Rectal smooth muscle tissue (tissue), 1 donor: ENCODE measurements around the gene HSPBP1.

Experiments
- H3K27ac ChIP-seq: one replicate; pipeline ENCODE4 v1.7.0; 2013; ENCODE audit warnings: low read depth, low read length, inconsistent platforms
- H3K27me3 ChIP-seq: one replicate; pipeline ENCODE4 v1.7.0; 2013; ENCODE audit warnings: low read length; ENCODE audit not compliant: control insufficient read depth, insufficient read depth
- H3K36me3 ChIP-seq: one replicate; pipeline ENCODE4 v1.7.0; 2013; ENCODE audit warnings: low read length; ENCODE audit not compliant: control insufficient read depth, insufficient read depth
- H3K4me1 ChIP-seq: one replicate; pipeline ENCODE4 v1.7.0; 2013; ENCODE audit warnings: low read length; ENCODE audit not compliant: control insufficient read depth, insufficient read depth
- H3K4me3 ChIP-seq: one replicate; pipeline ENCODE4 v1.7.0; 2013; ENCODE audit warnings: low read length
- H3K9ac ChIP-seq: one replicate; pipeline ENCODE4 v1.7.0; 2013; ENCODE audit warnings: low read length

The HSPBP1 gene

GRCh38 chr19:55278391-55279135 is 1.3 kb downstream of the HSPBP1 start:
- H3K27me3 ChIP-seq: no peaks in the 10 kb centered on the region
- H3K36me3 ChIP-seq: no peaks in the 10 kb centered on the region
- H3K9ac ChIP-seq: no peak overlapping the region
- H3K4me3 ChIP-seq: peak overlapping the region; percentile 79
- H3K4me1 ChIP-seq: peaks cover 4% of the 10 kb centered on the region
- no peak overlapping the region for H3K27ac ChIP-seq

- Histone ChIP-seq H3K27ac (no peak overlapping the region), H3K4me3 (no peak overlapping the region), H3K27me3 (no peaks in the 10 kb centered on the region), H3K9ac (no peak overlapping the region), H3K4me1 (peaks cover 4% of the 10 kb centered on the region), H3K36me3 (peaks cover 4% of the 10 kb centered on the region)
These were observed 2.4 kb downstream of the HSPBP1 start for GRCh38 chr19:55277494-55277893.

- no peak overlapping the region for H3K9ac ChIP-seq
- H3K4me3 ChIP-seq: no peak overlapping the region
- H3K27me3 ChIP-seq: no peaks in the 10 kb centered on the region
- no peak overlapping the region for H3K27ac ChIP-seq
- H3K36me3 ChIP-seq: peaks cover 7% of the 10 kb centered on the region
- peaks cover 4% of the 10 kb centered on the region for H3K4me1 ChIP-seq
These were observed 3.0 kb downstream of the HSPBP1 start for GRCh38 chr19:55276720-55277430.

GRCh38 chr19:55275851-55276719 is 3.8 kb downstream of the HSPBP1 start:
- H3K27me3 ChIP-seq: no peaks in the 10 kb centered on the region
- H3K4me3 ChIP-seq: no peak overlapping the region
- H3K9ac ChIP-seq: no peak overlapping the region
- peaks cover 7% of the 10 kb centered on the region for H3K36me3 ChIP-seq
- peaks cover 4% of the 10 kb centered on the region for H3K4me1 ChIP-seq
- H3K27ac ChIP-seq: no peak overlapping the region

- H3K36me3 ChIP-seq: peaks cover 7% of the 10 kb centered on the region
- H3K4me1 ChIP-seq: no peaks in the 10 kb centered on the region
- H3K4me3 ChIP-seq: no peak overlapping the region
- no peak overlapping the region for H3K9ac ChIP-seq
- no peak overlapping the region for H3K27ac ChIP-seq
- H3K27me3 ChIP-seq: no peaks in the 10 kb centered on the region
These were observed 5.8 kb downstream of the HSPBP1 start for GRCh38 chr19:55273978-55274707.

GRCh38 chr19:55272142-55272541 is 7.8 kb downstream of the HSPBP1 start:
- Histone ChIP-seq H3K27ac (no peak overlapping the region), H3K36me3 (peaks cover 9% of the 10 kb centered on the region), H3K27me3 (no peaks in the 10 kb centered on the region), H3K4me3 (no peak overlapping the region), H3K4me1 (no peaks in the 10 kb centered on the region), H3K9ac (no peak overlapping the region)

GRCh38 chr19:55270172-55270942 is 9.6 kb downstream of the HSPBP1 start:
- H3K36me3 ChIP-seq: peaks cover 9% of the 10 kb centered on the region
- H3K27me3 ChIP-seq: no peaks in the 10 kb centered on the region
- no peak overlapping the region for H3K9ac ChIP-seq
- H3K27ac ChIP-seq: no peak overlapping the region
- H3K4me1 ChIP-seq: no peaks in the 10 kb centered on the region
- no peak overlapping the region for H3K4me3 ChIP-seq

- H3K36me3 ChIP-seq: peaks cover 9% of the 10 kb centered on the region
- no peaks in the 10 kb centered on the region for H3K27me3 ChIP-seq
- H3K27ac ChIP-seq: no peak overlapping the region
- H3K9ac ChIP-seq: no peak overlapping the region
- H3K4me3 ChIP-seq: no peak overlapping the region
- no peaks in the 10 kb centered on the region for H3K4me1 ChIP-seq
These were observed 10.6 kb downstream of the HSPBP1 start for GRCh38 chr19:55269299-55269698.

- H3K27me3 ChIP-seq: no peaks in the 10 kb centered on the region
- H3K4me3 ChIP-seq: no peak overlapping the region
- H3K36me3 ChIP-seq: peaks cover 8% of the 10 kb centered on the region
- no peaks in the 10 kb centered on the region for H3K4me1 ChIP-seq
- no peak overlapping the region for H3K27ac ChIP-seq
- H3K9ac ChIP-seq: no peak overlapping the region
These were observed 13.1 kb downstream of the HSPBP1 start for GRCh38 chr19:55266840-55267239.

- H3K4me3 ChIP-seq: no peak overlapping the region
- no peaks in the 10 kb centered on the region for H3K27me3 ChIP-seq
- H3K36me3 ChIP-seq: peaks cover 10% of the 10 kb centered on the region
- no peaks in the 10 kb centered on the region for H3K4me1 ChIP-seq
- H3K9ac ChIP-seq: no peak overlapping the region
- no peak overlapping the region for H3K27ac ChIP-seq
These were observed 13.5 kb downstream of the HSPBP1 start for GRCh38 chr19:55266404-55266803.

- Histone ChIP-seq H3K9ac (no peak overlapping the region), H3K4me1 (no peaks in the 10 kb centered on the region), H3K27ac (no peak overlapping the region), H3K36me3 (peaks cover 10% of the 10 kb centered on the region), H3K27me3 (no peaks in the 10 kb centered on the region), H3K4me3 (no peak overlapping the region)
These were observed 14.1 kb downstream of the HSPBP1 start for GRCh38 chr19:55265723-55266386.
